Transverse colon (tissue), 4 donors: ENCODE data around the gene PALMD.

Experiments used
- POLR2A ChIP-seq: fragments of 450-650 bp; IDR thresholded peaks from one replicate; pipeline ENCODE4 v1.6.1; 2016; ENCODE audit warnings: antibody characterized with exemption, mild to moderate bottlenecking, moderate library complexity
- POLR2AphosphoS5 ChIP-seq, 3 donors: sonication (generic); formaldehyde crosslinking; IDR thresholded peaks; one replicate each; pipeline ENCODE4 v1.6.1; 2016; ENCODE audit warnings: antibody characterized with exemption in 3 of 3
- TF ChIP-seq, protein P1 (sequence below), 5 experiments: fragments of 200-600 bp in 3 of 5; fragments of 450-650 bp in 2 of 5; sonication (generic) in 3 of 5; IDR thresholded peaks; 1 replicate in 2 of 5; 2 replicates in 3 of 5; pipeline ENCODE4 v1.5.1; 2016 to 2017; ENCODE audit warnings: antibody characterized with exemption in 5 of 5, inconsistent platforms in 3 of 5, mild to moderate bottlenecking in 2 of 5, moderate library complexity in 1 of 5

- TF ChIP-seq, protein P1, sequence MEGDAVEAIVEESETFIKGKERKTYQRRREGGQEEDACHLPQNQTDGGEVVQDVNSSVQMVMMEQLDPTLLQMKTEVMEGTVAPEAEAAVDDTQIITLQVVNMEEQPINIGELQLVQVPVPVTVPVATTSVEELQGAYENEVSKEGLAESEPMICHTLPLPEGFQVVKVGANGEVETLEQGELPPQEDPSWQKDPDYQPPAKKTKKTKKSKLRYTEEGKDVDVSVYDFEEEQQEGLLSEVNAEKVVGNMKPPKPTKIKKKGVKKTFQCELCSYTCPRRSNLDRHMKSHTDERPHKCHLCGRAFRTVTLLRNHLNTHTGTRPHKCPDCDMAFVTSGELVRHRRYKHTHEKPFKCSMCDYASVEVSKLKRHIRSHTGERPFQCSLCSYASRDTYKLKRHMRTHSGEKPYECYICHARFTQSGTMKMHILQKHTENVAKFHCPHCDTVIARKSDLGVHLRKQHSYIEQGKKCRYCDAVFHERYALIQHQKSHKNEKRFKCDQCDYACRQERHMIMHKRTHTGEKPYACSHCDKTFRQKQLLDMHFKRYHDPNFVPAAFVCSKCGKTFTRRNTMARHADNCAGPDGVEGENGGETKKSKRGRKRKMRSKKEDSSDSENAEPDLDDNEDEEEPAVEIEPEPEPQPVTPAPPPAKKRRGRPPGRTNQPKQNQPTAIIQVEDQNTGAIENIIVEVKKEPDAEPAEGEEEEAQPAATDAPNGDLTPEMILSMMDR (IDR thresholded peaks at IDR 0.05): no peak
- TF ChIP-seq POLR2AphosphoS5 (IDR thresholded peaks at IDR 0.05) (no peak), POLR2A (no peak)
Measured at GRCh38 chr1:99661780-99662179, 15.9 kb downstream of the PALMD start.
